Upper lobe of left lung (tissue), 6 donors: Measurements from ENCODE around the gene WDR38. TPM values are rescaled to one million over a fixed set of nuclear protein-coding genes. Genes with fewer than 3 reads are reported as not detected.

Experiments used
- ATAC-seq, 2 donors: fragments of 200-7000 bp; cut with Tn5 transposase; one replicate each; pipeline ENCODE4 v1.9.1; 2022; ENCODE audit warnings: mild to moderate bottlenecking in 2 of 2, moderate library complexity in 2 of 2; ENCODE audit not compliant: low FRiP score in 2 of 2
- DNase-seq, 2 donors: peaks; one replicate each; pipeline ENCODE4 v3.0.0-alpha.2; 2019 to 2020
- H3K27ac ChIP-seq, 4 donors: fragments of 200-600 bp; sonication (generic); one replicate each; pipeline ENCODE4 v1.5.1; 2016 to 2019
- H3K27me3 ChIP-seq, 4 donors: fragments of 200-600 bp; sonication (generic); one replicate each; pipeline ENCODE4 v1.5.1; 2017 to 2019
- H3K36me3 ChIP-seq, 4 donors: fragments of 200-600 bp; sonication (generic); one replicate each; pipeline ENCODE4 v1.5.1; 2016 to 2019
- H3K4me1 ChIP-seq, 4 donors: fragments of 200-600 bp; sonication (generic); one replicate each; pipeline ENCODE4 v1.5.1; 2018 to 2019
- H3K4me3 ChIP-seq, 4 donors: fragments of 200-600 bp; sonication (generic); one replicate each; pipeline ENCODE4 v1.5.1; 2017 to 2019; ENCODE audit warnings: mild to moderate bottlenecking in 2 of 4, moderate library complexity in 1 of 4
- H3K9me3 ChIP-seq, 4 donors: fragments of 200-600 bp; sonication (generic); one replicate each; pipeline ENCODE4 v1.5.1; 2018 to 2019
- CTCF ChIP-seq, 6 experiments: fragments of 450-650 bp in 4 of 6; fragments of 200-600 bp in 2 of 6; sonication (generic) in 2 of 6; IDR thresholded peaks; one replicate each; pipeline ENCODE4 v1.5.1; 2016 to 2019; ENCODE audit warnings: antibody characterized with exemption in 6 of 6
- EP300 ChIP-seq, 4 donors: sonication (generic); formaldehyde crosslinking; IDR thresholded peaks; one replicate each; pipeline ENCODE4 v1.5.1; 2017; ENCODE audit warnings: antibody characterized with exemption in 4 of 4, control low read depth in 2 of 4
- POLR2A ChIP-seq, 4 donors: fragments of 450-650 bp; IDR thresholded peaks; one replicate each; pipeline ENCODE4 v1.5.1; 2016 to 2017; ENCODE audit warnings: antibody characterized with exemption in 4 of 4, mild to moderate bottlenecking in 2 of 4
- POLR2AphosphoS5 ChIP-seq, 2 donors: sonication (generic); formaldehyde crosslinking; IDR thresholded peaks; one replicate each; pipeline ENCODE4 v1.5.1; 2017; ENCODE audit warnings: antibody characterized with exemption in 2 of 2
- WGBS, 2 donors: methylation state at CpG; one replicate each; pipeline ENCODE4 v1.1.5; 2017 to 2018; 5-methylcytosine and 5-hydroxymethylcytosine counted together
- small RNA-seq, 4 donors: library from RNA; depleted of rRNA; stranded (forward); fragments of <200 nt; gene quantifications; one replicate each; pipeline ENCODE3, GENCODE V24; 2016
- total RNA-seq, 6 donors: library from RNA; depleted of rRNA in 4 of 6; stranded (reverse); fragments of >200 nt in 4 of 6; gene quantifications; one replicate each; pipeline versions ENCODE4 v1.1.0 to v1.2.1, GENCODE V29; 2016 to 2021
- donor health status: DM: no; HTN: no; CAD: no; lungs with moderate emphysema.
- donor health status: DM: no; HTN: yes; CAD: no; lungs with severe emphysema.

WDR38 gene
- total RNA-seq, 6 donors from 2014 or later: 4.1 to 24.1 (median 9.0) TPM; not detected in 1

GRCh38 chr9:124899845-124900244 lies 46.6 kb downstream of the WDR38 start:
- Histone ChIP-seq H3K27ac (no peak overlapping the region), H3K4me1 (no peaks in the 10 kb centered on the region), H3K36me3 (peaks cover 15 to 72% (median 45%) of the 10 kb centered on the region in 4 donors), H3K27me3 (no peaks in the 10 kb centered on the region), H3K4me3 (no peak overlapping the region), H3K9me3 (no peaks in the 10 kb centered on the region)
- TF ChIP-seq POLR2AphosphoS5 (IDR thresholded peaks at IDR 0.05) (no peak), POLR2A (IDR thresholded peaks at IDR 0.05) (no peak), EP300 (IDR thresholded peaks at IDR 0.05) (no peak), CTCF (IDR thresholded peaks at IDR 0.05) (no peak)
- DNase-seq: no peak
- 90 to 95% methylated on average over 7 to 9 of the region's 9 CpGs for WGBS, 2 donors
- ATAC-seq: no peak

- no peaks in the 10 kb centered on the region for H3K9me3 ChIP-seq
- no peaks in the 10 kb centered on the region for H3K27me3 ChIP-seq
- no peak overlapping the region for H3K4me3 ChIP-seq
- 57 to 61% methylated on average over 1 of the region's 1 CpG for WGBS, 2 donors
- TF ChIP-seq CTCF (IDR thresholded peaks at IDR 0.05) (no peak), POLR2A (IDR thresholded peaks at IDR 0.05) (no peak), POLR2AphosphoS5 (IDR thresholded peaks at IDR 0.05) (no peak), EP300 (IDR thresholded peaks at IDR 0.05) (no peak)
- DNase-seq (no peak), ATAC-seq (no peak)
- no peak overlapping the region for H3K27ac ChIP-seq
- H3K4me1 ChIP-seq: no peaks in the 10 kb centered on the region
- H3K36me3 ChIP-seq: peaks cover 10 to 70% (median 42%) of the 10 kb centered on the region in 4 donors
Observed at GRCh38 chr9:124906966-124907365, 53.7 kb downstream of the WDR38 start.

Small RNA genes within 50 kb of the gene (small RNA-seq; reads per million reads assigned to genes)
- 0 reads per million in 4 donors for gene RNU4-82P

Other genes with a start within 250 kb of the WDR38 start
- 10 to 100 TPM in 2 of 6 donors, 1 to 10 TPM in 4; 4.2 to 34.6 (median 8.2) TPM for gene NR6A1, start 82.1 kb upstream of the WDR38 start, total RNA-seq
- gene OLFML2A, start 76.3 kb upstream of the WDR38 start, total RNA-seq: 10 to 100 TPM in 4 of 6 donors, 1 to 10 TPM in 2; 4.2 to 35.6 (median 12.2) TPM
- 1,000 to 10,000 TPM in 2 of 6 donors, 100 to 1,000 TPM in 4; 646 to 1,381 (median 944) TPM for gene RPL35, start 8.5 kb downstream of the WDR38 start, total RNA-seq
- gene ARPC5L, start 8.7 kb downstream of the WDR38 start, total RNA-seq: 10 to 100 TPM; 17.8 to 45.9 (median 34.4) TPM
- 10 to 100 TPM; 15.5 to 53.4 (median 19.8) TPM for gene GOLGA1, start 87.6 kb downstream of the WDR38 start, total RNA-seq